HG02870 (cell line): ENCODE measurements around the gene HOXC11.

Experiments used
- ATAC-seq: cut with Tn5 transposase; IDR thresholded peaks from one replicate; pipeline ENCODE4 v1.9.1; 2021; ENCODE audit warnings: mild to moderate bottlenecking, moderate library complexity; ENCODE audit not compliant: unreplicated experiment

HOXC11 gene

DNA sequence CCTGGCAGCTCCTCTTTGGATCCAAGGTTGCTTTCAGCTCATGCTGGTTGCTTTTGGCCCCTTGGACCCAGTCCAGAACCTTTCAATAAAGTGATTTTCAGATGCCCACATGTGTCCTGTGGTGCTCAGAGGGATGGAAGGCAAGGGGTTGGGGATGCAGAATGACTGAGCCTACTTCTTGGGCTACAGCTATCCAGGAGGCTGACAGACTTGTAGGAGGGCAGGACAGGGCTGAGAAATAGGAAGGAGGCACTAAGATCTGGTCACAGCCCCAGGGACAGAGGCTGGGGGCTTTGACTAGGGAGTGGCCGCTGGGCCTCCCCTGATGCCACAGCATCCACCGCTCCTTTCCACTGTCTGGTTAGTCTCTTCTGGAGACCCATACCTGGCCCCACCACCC is 1.2 kb upstream of the HOXC11 start:
- ATAC-seq: no peak

GRCh38 chr12:53972152-53972702 is 699 bp upstream of the HOXC11 start:
- ATAC-seq: no peak

DNA sequence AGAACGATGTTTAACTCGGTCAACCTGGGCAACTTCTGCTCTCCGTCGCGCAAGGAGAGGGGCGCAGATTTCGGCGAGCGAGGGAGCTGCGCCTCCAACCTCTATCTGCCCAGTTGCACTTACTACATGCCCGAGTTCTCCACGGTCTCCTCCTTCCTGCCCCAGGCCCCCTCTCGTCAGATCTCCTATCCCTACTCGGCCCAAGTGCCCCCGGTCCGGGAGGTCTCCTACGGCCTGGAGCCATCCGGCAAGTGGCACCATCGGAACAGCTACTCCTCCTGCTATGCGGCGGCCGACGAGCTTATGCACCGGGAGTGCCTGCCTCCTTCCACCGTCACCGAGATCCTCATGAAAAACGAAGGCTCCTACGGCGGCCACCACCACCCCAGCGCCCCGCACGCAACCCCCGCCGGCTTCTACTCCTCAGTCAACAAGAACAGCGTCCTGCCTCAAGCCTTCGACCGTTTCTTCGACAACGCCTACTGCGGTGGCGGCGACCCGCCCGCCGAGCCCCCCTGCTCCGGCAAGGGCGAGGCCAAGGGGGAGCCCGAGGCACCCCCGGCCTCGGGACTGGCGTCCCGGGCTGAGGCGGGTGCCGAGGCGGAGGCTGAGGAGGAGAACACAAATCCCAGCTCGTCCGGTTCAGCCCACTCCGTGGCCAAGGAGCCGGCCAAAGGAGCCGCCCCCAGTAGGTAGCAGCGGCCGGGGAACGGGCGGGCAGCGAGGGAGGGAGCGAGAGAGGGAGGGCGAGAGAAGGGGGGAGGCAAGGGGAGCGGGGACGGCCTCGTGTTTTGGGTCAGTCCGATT is 513 bp downstream of the HOXC11 start:
- no peak for ATAC-seq

GRCh38 chr12:53974084-53975063 is 1.4 kb downstream of the HOXC11 start, which contains the start of gene HOTAIR:
HOTAIR (minus strand) TSS chr12:53974954.
- ATAC-seq: no peak

DNA sequence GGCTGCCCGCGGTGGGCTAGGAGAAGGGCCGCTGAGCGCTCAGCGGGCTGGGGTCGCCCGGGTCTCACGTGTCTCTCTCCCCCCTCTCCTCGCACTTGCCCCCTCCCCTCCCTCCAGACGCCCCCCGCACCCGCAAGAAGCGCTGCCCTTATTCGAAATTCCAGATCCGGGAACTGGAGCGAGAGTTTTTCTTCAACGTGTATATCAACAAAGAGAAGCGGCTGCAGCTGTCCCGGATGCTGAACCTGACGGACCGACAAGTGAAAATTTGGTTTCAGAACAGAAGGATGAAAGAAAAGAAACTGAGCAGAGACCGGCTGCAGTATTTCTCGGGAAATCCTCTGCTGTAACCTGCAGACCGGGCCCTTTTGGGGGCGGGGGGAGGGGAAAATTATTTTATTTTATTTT is 2.1 kb downstream of the HOXC11 start:
- no peak for ATAC-seq

DNA sequence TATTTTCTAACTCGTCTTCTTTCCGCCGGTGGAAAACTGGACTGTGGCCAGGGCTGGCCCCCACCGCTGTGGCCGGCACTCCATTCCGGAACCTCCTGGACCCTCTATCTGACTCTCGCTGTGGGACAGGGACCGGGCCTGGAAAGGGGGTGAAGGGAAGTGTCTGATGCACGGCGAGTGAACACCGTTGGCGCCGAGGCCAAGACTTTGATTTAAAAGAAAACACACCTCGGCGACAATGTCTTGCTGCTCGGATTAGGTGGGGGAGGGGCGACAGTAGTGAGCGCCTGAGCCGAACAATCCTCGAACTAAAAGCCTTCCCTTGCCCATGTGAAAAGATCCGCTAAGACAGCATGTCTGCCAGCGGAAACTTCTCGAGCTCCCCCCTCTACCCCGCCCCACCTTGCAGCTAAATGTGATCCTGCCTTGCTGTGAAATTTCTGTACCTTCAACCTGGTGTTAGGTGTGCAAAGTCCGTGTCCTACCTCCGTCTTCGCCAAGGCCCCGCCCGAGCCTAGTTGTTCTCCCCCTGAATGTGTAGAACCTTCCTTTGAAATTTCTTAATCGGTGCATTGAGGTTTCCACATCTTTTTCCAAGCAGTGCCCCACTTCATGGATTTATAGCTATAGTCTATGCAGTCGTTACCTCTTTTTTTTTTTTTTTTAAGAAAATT is 2.7 kb downstream of the HOXC11 start:
- ATAC-seq: no peak

DNA sequence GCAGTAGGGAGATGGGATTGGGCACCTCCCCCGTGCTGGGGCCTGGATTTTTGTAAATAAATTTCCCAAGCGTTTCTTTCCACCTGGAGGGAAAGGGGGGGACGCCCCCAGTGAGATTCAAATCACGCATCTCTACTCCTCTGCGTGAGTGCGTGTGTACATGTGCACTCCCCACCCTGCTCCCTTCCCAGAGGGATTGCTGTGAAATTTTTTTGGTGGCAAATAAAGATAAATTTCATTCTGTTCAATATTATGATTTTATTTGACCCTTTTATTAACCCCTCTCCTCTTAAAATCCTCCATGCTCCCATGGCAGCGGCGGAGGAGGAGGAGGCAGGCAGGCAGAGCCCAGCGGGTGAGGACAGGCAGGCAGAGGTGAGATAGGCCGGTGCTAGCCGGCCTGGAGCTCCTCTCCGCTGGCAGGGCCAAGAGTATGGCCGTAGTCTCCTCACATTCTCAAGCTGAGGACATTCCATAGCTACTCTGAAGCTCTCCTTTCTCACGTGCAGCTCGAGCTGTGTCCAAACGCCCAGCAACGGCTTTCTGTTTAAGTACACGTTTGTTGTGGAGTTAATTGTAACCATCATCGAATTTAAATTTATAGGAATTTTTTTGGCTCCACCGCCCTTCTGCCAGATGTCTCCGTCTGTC is 3.4 kb downstream of the HOXC11 start:
- ATAC-seq: no peak

DNA sequence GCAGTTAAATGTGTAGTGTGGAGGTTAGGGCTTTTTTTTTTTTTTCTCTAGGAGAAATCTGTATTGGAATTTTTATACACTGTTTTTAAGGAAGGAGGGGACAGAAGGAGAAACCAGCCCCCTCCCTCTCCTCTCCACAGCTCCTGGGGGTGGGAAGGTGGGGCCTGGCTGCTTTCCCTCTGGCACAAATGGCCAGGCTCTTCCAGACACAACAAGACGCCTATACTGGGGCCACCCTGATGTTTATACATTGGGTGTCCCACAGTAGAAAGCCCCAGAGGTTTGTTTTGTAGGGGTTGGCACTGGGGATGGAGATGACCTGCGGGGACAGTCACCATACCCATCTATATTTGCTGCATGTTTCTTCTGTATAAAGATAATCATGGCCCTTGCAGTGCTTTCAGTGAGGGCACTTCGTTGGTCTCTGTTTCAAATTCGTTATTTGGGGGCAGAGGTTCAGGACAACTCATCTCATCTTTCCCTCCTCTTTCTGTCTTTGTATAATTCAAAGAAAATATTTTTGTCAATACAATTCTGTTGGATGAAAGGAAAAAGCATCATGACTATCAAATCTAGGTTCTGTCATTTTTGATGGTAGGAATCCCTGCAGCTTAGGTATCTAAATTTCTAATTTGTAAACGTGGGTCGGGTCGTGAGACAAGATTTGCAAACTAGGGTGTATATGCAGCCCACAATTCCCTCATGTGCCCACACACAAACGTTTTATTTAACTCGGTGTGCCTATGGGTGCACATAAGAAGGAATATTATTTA is 4.1 kb downstream of the HOXC11 start:
- ATAC-seq: no peak

DNA sequence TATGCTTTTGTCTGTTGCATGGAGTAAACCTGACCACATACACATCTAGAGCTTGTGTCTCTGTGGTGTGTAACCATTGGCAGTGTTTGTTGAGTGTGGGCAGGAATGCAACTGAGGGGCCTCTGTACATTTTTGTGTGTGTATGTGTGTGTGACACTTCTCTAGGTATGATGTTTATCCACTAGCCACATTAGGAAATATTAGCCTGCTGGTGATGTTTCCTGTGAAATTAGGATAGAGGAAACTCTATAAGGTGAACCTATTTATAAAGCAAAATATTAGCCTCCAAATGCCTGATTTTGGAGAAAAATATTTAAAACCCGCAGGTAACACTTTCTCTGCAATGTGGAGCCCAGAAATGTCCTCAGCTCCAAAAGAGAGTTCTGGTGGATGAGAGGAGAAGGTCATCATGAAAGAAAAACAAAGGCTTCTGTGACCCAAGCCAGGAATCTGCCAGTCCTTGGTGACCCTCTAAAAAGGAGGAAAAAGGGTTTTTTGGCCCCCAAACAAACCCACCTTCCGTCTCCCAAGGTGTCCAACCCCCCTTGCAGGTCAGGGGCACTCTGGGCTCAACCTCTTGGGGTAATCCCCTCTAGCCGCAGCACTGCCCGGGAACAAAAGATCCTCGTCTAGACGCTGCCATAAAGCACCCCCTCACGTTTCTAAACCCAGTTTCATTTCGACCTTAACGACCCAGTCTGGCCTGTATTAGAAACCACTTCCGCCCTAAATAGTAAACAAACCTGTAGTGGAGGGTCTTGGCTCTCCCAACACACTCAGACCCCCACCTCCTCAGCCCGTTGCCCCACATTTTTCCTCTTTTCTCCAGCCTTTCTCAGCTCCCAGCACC is 4.9 kb downstream of the HOXC11 start:
- ATAC-seq: no peak

DNA sequence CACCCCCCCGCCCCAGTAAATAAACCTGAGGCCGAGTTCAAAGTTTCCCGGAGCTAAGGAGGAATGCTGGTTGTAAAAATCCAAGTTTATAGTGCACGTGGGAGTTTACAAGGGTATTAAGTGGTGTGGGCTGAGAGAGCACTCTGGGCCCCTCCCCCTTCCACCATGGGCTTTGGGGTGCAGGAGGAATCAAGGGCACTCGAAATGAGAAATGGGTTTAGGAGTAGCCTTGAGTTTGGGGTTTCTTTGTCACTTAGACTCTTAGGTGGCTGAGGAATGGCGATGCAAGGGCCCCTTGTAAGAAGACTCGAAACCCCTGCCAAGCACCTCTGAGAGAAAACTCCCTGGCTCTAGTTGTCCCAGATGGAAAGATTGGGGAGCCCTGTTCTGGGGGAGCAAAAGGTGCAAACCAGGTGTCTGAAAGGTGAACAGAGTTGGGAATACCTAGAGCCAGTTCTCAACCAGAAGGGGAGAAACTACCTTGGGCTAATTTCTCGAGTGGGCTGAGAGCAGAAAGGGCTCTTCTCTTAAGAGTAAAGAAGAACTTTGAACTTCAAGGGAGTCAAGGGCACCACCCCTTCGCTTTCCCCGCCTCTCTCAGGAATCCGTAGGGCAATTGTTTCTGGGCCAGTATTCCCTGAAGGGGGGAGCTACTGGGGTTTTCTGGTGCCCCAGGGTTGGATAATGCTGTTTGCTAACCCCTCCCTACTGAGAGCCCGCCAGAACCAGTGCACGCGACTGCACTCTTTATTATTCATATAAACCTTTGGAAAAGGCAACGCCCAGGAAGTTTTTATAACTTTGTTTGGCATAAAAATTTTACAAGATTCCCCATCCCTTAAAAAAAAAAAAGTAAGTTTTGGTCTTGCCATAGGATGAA is 5.8 kb downstream of the HOXC11 start:
- ATAC-seq: no peak

- ATAC-seq: no peak
Observed at GRCh38 chr12:53980104-53980801, 7.3 kb downstream of the HOXC11 start.

- no peak for ATAC-seq
Observed at GRCh38 chr12:53980802-53981496, 8.0 kb downstream of the HOXC11 start.

- no peak for ATAC-seq
Observed at GRCh38 chr12:53981634-53982565, 9.0 kb downstream of the HOXC11 start.

DNA sequence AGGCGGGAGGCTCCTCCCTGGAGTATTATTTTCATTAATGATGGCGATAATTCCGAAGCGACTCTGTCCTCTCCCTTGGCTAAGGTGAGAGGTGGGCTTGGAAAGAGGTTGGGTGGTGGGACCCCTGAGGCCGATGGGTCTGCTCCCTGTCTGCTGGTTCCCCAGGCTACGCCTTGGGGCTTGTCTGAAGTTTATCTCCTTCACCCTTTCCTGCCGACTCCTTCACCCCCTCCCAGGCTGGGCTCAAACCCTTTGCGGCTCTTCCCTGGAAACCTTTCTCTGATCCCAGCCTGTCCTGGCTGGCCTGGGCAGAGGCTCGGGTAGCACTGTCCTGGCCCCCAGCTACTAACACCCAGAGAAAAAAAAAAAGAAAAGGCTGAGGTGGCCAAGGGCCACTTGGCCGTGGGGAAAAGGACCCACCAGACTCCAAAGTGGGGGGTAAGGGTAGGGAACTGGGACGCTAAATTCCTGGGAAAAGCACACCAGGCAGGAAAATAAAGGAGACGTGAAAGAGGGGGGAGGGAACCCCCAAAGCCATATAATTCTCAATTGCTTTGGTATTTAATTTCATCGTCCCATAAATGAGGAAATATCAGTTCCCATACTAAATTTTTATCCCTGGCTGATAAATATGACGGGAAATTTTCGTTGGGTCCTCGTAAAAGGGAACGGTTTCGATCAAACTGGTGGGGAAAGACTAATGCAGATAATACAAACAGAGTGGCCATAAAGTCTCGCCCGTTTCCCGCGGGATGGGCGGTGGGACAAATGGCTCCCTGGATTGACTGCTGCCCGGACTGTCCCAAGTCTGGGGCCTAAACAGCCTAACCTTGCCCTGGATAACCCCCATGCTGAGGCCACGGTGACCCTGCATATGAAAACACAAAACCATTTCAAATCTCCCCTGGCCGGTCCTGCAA is 10.0 kb downstream of the HOXC11 start:
- no peak for ATAC-seq
